ENCODE results near the gene EIF2B5.

DNA sequence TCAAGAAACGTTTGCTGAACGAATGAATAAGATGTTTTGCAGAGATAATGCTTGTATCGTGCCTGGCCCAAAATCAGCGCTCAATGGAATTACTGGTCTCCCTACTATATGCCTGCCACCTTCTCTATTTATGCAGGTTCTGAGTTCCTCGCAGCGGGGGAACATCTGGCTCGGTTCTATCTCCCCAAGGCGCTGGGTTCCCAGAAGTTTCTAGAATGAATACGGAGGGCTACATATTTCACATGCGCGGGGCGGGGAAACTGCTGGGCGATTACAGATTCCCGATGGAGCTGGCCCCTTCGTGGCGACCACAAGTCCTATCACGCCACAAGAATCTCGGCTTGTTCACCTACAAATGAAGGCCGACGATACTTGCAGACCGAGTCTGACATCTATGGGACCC is 411 bp upstream of the EIF2B5 start:
- TF ChIP-seq, protein P1, sequence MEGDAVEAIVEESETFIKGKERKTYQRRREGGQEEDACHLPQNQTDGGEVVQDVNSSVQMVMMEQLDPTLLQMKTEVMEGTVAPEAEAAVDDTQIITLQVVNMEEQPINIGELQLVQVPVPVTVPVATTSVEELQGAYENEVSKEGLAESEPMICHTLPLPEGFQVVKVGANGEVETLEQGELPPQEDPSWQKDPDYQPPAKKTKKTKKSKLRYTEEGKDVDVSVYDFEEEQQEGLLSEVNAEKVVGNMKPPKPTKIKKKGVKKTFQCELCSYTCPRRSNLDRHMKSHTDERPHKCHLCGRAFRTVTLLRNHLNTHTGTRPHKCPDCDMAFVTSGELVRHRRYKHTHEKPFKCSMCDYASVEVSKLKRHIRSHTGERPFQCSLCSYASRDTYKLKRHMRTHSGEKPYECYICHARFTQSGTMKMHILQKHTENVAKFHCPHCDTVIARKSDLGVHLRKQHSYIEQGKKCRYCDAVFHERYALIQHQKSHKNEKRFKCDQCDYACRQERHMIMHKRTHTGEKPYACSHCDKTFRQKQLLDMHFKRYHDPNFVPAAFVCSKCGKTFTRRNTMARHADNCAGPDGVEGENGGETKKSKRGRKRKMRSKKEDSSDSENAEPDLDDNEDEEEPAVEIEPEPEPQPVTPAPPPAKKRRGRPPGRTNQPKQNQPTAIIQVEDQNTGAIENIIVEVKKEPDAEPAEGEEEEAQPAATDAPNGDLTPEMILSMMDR (IDR thresholded peaks at IDR 0.05) = no peak
- TF ChIP-seq POLR2A (IDR thresholded peaks at IDR 0.05) (no peak), POLR2AphosphoS5 (IDR thresholded peaks at IDR 0.05) (no peak)

Data from sigmoid colon (tissue), 4 donors.